ENCODE results near the gene TMEM132D. TPM values are rescaled to one million over a fixed set of nuclear protein-coding genes. Genes with fewer than 3 reads are reported as not detected.

Gene TMEM132D
- total RNA-seq, 1 experiment from 2014 or later: 1.4 TPM

DNA sequence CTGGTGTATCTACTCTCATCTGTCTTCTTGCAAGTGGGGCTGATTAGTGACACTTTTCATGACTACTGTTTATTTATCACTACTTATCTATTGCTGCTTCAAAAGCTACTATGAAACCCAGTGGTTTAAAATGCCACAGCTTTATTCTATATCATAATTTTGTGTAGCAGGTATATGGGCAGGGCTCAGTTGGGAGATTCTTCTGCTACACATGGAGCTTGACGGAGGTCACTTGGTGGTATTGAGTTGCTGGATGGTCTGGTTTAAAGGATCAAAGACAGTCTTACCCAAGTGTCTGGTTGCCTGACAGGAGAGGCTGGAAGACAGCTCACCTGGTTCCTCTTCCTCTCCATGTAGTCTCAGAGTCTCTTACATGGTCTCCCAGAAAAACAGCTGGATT, 222.7 kb downstream of the TMEM132D start:
- H3K9me3 Mint-ChIP-seq: peaks cover 72% of the 10 kb centered on the region
- ChIA-PET POLR2A (no interaction called here), CTCF (no interaction called here)
- TF ChIP-seq, protein P1, sequence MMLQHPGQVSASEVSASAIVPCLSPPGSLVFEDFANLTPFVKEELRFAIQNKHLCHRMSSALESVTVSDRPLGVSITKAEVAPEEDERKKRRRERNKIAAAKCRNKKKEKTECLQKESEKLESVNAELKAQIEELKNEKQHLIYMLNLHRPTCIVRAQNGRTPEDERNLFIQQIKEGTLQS (CRISPR knock-in tag; conservative IDR thresholded peaks at IDR 0.05): no peak
- TF ChIP-seq FOXJ3 (CRISPR knock-in tag; IDR thresholded peaks at IDR 0.05; ENCODE audit: borderline replicate concordance) (no peak), KAT7 (CRISPR knock-in tag; IDR thresholded peaks at IDR 0.05; ENCODE audit: borderline replicate concordance) (no peak), ZNF416 (CRISPR knock-in tag; IDR thresholded peaks at IDR 0.05) (no peak)
- H3K4me1 Mint-ChIP-seq: no peaks in the 10 kb centered on the region
- no peak overlapping the region for H3K4me3 Mint-ChIP-seq
- DNase-seq (ENCODE audit: low spot score) (no peak), ATAC-seq (no peak)
- no peaks in the 10 kb centered on the region for H3K27me3 Mint-ChIP-seq (ENCODE audit: low read depth)
- H3K27ac Mint-ChIP-seq: no peak overlapping the region
- H3K36me3 Mint-ChIP-seq: peaks cover 56% of the 10 kb centered on the region

DNA sequence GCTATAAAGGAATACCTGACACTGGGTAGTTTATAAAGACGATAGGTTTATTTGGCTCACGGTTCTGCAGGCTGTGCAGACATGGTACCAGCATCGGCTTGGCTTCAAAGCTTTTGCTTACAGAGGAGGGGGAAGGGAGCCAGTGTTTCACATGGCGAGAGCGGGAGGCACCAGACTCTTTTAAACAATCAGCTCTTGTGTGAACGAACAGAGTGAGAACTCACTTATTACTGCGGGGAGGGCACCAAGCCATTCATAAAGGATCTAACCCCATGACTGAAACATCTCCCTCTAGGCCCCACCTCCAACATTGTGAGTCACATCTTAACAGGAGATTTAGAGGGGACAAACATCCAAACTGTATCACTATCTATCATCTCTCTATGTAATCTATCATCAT, 227.4 kb downstream of the TMEM132D start:
- TF ChIP-seq ELF4 (CRISPR knock-in tag; IDR thresholded peaks at IDR 0.05; ENCODE audit: low read depth): no peak
- no peak for TF ChIP-seq TEAD1 (CRISPR knock-in tag; IDR thresholded peaks at IDR 0.05)
- no peak for TF ChIP-seq TCF7 (CRISPR knock-in tag; IDR thresholded peaks at IDR 0.05; ENCODE audit: low read depth)
- TF ChIP-seq, protein P2, sequence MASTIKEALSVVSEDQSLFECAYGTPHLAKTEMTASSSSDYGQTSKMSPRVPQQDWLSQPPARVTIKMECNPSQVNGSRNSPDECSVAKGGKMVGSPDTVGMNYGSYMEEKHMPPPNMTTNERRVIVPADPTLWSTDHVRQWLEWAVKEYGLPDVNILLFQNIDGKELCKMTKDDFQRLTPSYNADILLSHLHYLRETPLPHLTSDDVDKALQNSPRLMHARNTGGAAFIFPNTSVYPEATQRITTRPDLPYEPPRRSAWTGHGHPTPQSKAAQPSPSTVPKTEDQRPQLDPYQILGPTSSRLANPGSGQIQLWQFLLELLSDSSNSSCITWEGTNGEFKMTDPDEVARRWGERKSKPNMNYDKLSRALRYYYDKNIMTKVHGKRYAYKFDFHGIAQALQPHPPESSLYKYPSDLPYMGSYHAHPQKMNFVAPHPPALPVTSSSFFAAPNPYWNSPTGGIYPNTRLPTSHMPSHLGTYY (CRISPR knock-in tag; IDR thresholded peaks at IDR 0.05): no peak
- TF ChIP-seq, protein P3, sequence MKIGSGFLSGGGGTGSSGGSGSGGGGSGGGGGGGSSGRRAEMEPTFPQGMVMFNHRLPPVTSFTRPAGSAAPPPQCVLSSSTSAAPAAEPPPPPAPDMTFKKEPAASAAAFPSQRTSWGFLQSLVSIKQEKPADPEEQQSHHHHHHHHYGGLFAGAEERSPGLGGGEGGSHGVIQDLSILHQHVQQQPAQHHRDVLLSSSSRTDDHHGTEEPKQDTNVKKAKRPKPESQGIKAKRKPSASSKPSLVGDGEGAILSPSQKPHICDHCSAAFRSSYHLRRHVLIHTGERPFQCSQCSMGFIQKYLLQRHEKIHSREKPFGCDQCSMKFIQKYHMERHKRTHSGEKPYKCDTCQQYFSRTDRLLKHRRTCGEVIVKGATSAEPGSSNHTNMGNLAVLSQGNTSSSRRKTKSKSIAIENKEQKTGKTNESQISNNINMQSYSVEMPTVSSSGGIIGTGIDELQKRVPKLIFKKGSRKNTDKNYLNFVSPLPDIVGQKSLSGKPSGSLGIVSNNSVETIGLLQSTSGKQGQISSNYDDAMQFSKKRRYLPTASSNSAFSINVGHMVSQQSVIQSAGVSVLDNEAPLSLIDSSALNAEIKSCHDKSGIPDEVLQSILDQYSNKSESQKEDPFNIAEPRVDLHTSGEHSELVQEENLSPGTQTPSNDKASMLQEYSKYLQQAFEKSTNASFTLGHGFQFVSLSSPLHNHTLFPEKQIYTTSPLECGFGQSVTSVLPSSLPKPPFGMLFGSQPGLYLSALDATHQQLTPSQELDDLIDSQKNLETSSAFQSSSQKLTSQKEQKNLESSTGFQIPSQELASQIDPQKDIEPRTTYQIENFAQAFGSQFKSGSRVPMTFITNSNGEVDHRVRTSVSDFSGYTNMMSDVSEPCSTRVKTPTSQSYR (CRISPR knock-in tag; IDR thresholded peaks at IDR 0.05): no peak
- Mint-ChIP-seq H3K27ac (no peak overlapping the region), H3K27me3 (ENCODE audit: low read depth) (peaks cover 3% of the 10 kb centered on the region; the same call in 1 of the 2 replicates), H3K4me1 (no peaks in the 10 kb centered on the region), H3K9me3 (peaks cover 83% of the 10 kb centered on the region), H3K4me3 (no peak overlapping the region), H3K36me3 (peaks cover 63% of the 10 kb centered on the region)
- ChIA-PET POLR2A (no interaction called here), CTCF (no interaction called here)
- no peak for DNase-seq (ENCODE audit: low spot score)
- ATAC-seq: no peak

DNA sequence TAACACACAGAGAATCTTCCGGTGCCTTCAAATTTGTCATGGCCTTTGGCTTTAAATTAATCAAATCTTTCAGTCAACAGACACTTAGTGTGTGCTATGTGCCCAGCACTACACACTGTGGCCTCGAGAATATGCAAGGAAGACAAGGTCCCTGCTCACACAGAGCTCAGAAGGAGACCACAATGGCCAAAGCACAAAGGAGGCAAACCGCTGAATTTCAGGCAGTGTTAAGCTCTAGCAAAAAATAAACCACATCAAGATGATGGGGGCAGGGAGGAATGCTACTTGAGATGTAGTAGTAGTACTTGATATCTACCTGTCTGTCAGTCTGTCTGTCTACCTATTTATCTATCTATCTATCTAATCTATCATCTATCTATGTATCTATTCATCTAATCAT, 227.9 kb downstream of the TMEM132D start:
- CTCF ChIA-PET: no interaction called here
- peaks cover 3% of the 10 kb centered on the region; the same call in 1 of the 2 replicates for H3K27me3 Mint-ChIP-seq (ENCODE audit: low read depth)

More for the DNA sequence above, 227.9 kb downstream of the TMEM132D start:
- POLR2A ChIA-PET: no interaction called here
- Mint-ChIP-seq H3K4me1 (no peaks in the 10 kb centered on the region), H3K4me3 (no peak overlapping the region), H3K36me3 (peaks cover 63% of the 10 kb centered on the region), H3K27ac (no peak overlapping the region), H3K9me3 (peaks cover 81% of the 10 kb centered on the region)
- DNase-seq (ENCODE audit: low spot score) (no peak), ATAC-seq (no peak)
- TF ChIP-seq, protein P4, sequence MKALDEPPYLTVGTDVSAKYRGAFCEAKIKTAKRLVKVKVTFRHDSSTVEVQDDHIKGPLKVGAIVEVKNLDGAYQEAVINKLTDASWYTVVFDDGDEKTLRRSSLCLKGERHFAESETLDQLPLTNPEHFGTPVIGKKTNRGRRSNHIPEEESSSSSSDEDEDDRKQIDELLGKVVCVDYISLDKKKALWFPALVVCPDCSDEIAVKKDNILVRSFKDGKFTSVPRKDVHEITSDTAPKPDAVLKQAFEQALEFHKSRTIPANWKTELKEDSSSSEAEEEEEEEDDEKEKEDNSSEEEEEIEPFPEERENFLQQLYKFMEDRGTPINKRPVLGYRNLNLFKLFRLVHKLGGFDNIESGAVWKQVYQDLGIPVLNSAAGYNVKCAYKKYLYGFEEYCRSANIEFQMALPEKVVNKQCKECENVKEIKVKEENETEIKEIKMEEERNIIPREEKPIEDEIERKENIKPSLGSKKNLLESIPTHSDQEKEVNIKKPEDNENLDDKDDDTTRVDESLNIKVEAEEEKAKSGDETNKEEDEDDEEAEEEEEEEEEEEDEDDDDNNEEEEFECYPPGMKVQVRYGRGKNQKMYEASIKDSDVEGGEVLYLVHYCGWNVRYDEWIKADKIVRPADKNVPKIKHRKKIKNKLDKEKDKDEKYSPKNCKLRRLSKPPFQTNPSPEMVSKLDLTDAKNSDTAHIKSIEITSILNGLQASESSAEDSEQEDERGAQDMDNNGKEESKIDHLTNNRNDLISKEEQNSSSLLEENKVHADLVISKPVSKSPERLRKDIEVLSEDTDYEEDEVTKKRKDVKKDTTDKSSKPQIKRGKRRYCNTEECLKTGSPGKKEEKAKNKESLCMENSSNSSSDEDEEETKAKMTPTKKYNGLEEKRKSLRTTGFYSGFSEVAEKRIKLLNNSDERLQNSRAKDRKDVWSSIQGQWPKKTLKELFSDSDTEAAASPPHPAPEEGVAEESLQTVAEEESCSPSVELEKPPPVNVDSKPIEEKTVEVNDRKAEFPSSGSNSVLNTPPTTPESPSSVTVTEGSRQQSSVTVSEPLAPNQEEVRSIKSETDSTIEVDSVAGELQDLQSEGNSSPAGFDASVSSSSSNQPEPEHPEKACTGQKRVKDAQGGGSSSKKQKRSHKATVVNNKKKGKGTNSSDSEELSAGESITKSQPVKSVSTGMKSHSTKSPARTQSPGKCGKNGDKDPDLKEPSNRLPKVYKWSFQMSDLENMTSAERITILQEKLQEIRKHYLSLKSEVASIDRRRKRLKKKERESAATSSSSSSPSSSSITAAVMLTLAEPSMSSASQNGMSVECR (CRISPR knock-in tag; IDR thresholded peaks at IDR 0.05; ENCODE audit: borderline replicate concordance): no peak
- TF ChIP-seq ZNF396 (CRISPR knock-in tag; IDR thresholded peaks at IDR 0.05; ENCODE audit: borderline replicate concordance): no peak
- TF ChIP-seq, protein P5, sequence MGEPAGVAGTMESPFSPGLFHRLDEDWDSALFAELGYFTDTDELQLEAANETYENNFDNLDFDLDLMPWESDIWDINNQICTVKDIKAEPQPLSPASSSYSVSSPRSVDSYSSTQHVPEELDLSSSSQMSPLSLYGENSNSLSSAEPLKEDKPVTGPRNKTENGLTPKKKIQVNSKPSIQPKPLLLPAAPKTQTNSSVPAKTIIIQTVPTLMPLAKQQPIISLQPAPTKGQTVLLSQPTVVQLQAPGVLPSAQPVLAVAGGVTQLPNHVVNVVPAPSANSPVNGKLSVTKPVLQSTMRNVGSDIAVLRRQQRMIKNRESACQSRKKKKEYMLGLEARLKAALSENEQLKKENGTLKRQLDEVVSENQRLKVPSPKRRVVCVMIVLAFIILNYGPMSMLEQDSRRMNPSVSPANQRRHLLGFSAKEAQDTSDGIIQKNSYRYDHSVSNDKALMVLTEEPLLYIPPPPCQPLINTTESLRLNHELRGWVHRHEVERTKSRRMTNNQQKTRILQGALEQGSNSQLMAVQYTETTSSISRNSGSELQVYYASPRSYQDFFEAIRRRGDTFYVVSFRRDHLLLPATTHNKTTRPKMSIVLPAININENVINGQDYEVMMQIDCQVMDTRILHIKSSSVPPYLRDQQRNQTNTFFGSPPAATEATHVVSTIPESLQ (CRISPR knock-in tag; IDR thresholded peaks at IDR 0.05): no peak

Data from WTC11 (cell line).